ENCODE results near the gene KCNMB4.

Gene KCNMB4

GRCh38 chr12:70365648-70366518 is at the start of gene KCNMB4:
Gene KCNMB4, plus strand, starts transcription at chr12:70366290. Its CDS starts 445 bp downstream, at chr12:70366735.
- DNase-seq (ENCODE audit: low spot score): peak; percentile 91

- peak; percentile 58 for DNase-seq (ENCODE audit: low spot score)
Observed at GRCh38 chr12:70317781-70318180, 48.3 kb upstream of the KCNMB4 start.

GRCh38 chr12:70319605-70320004 is 46.5 kb upstream of the KCNMB4 start:
- DNase-seq (ENCODE audit: low spot score): no peak

GRCh38 chr12:70321191-70321590 is 44.9 kb upstream of the KCNMB4 start:
- no peak for DNase-seq (ENCODE audit: low spot score)

- no peak for DNase-seq (ENCODE audit: low spot score)
Observed at GRCh38 chr12:70327541-70327940, 38.5 kb upstream of the KCNMB4 start.

- no peak for DNase-seq (ENCODE audit: low spot score)
Observed at GRCh38 chr12:70329728-70330127, 36.4 kb upstream of the KCNMB4 start.

- no peak for DNase-seq (ENCODE audit: low spot score)
Observed at GRCh38 chr12:70330158-70330557, 35.9 kb upstream of the KCNMB4 start.

GRCh38 chr12:70332236-70332635 is 33.9 kb upstream of the KCNMB4 start:
- DNase-seq (ENCODE audit: low spot score): no peak

GRCh38 chr12:70334742-70335141 is 31.3 kb upstream of the KCNMB4 start:
- DNase-seq (ENCODE audit: low spot score): no peak

- no peak for DNase-seq (ENCODE audit: low spot score)
Observed at GRCh38 chr12:70338531-70338930, 27.6 kb upstream of the KCNMB4 start.

GRCh38 chr12:70351076-70351475 is 15.0 kb upstream of the KCNMB4 start:
- DNase-seq (ENCODE audit: low spot score): no peak

GRCh38 chr12:70353780-70354660 is 12.1 kb upstream of the KCNMB4 start:
- DNase-seq (ENCODE audit: low spot score): no peak

- DNase-seq (ENCODE audit: low spot score): no peak
Observed at GRCh38 chr12:70354787-70355186, 11.3 kb upstream of the KCNMB4 start.

GRCh38 chr12:70355972-70356371 is 10.1 kb upstream of the KCNMB4 start:
- DNase-seq (ENCODE audit: low spot score): no peak

GRCh38 chr12:70359458-70360197 is 6.5 kb upstream of the KCNMB4 start:
- DNase-seq (ENCODE audit: low spot score): no peak

GRCh38 chr12:70360218-70360617 is 5.9 kb upstream of the KCNMB4 start:
- no peak for DNase-seq (ENCODE audit: low spot score)

- no peak for DNase-seq (ENCODE audit: low spot score)
Observed at GRCh38 chr12:70364695-70365397, 1.2 kb upstream of the KCNMB4 start.

- DNase-seq (ENCODE audit: low spot score): no peak
Observed at GRCh38 chr12:70365398-70365647, 767 bp upstream of the KCNMB4 start.

GRCh38 chr12:70366581-70367257 is 629 bp downstream of the KCNMB4 start:
- DNase-seq (ENCODE audit: low spot score): peak; percentile 82

- peak; percentile 46 for DNase-seq (ENCODE audit: low spot score)
Observed at GRCh38 chr12:70367258-70368141, 1.4 kb downstream of the KCNMB4 start.
